H1 (cell line): Measurements from ENCODE around the gene DKK2.

Experiments
- CHD1 ChIP-seq: IDR thresholded peaks from 2 replicates; pipeline ENCODE4 v1.6.1; 2012; ENCODE audit warnings: low read depth, low read length, improper control_type of control experiment
- CTCF ChIP-seq, 3 experiments: IDR thresholded peaks; 1 replicate in 2 of 3; 2 replicates in 1 of 3; pipeline versions ENCODE4 v1.5.1 to v1.6.1; 2011; ENCODE audit warnings: low read length in 3 of 3, mild to moderate bottlenecking in 3 of 3, inconsistent platforms in 2 of 3, low read depth in 1 of 3, moderate library complexity in 1 of 3; ENCODE audit not compliant: insufficient read depth in 1 of 3; ENCODE audit errors: control extremely low read depth in 1 of 3
- EGR1 ChIP-seq: IDR thresholded peaks from 2 replicates; pipeline ENCODE4 v1.6.1; 2011; ENCODE audit warnings: low read depth, low read length, borderline replicate concordance
- EZH2 ChIP-seq: fragments of 200-600 bp; sonication (generic); IDR thresholded peaks from 2 replicates; pipeline ENCODE4 v1.7.1; 2012; ENCODE audit warnings: low read depth, mild to moderate bottlenecking, moderate library complexity, low read length, inconsistent platforms; ENCODE audit not compliant: severe bottlenecking
- POLR2A ChIP-seq, 2 experiments: IDR thresholded peaks; 1 replicate in 1 of 2; 2 replicates in 1 of 2; pipeline ENCODE4 v1.6.1; 2011; ENCODE audit warnings: low read depth in 2 of 2, low read length in 2 of 2, mild to moderate bottlenecking in 2 of 2; ENCODE audit errors: control extremely low read depth in 1 of 2
- POLR2AphosphoS5 ChIP-seq: IDR thresholded peaks from 2 replicates; pipeline ENCODE4 v1.6.1; 2011; ENCODE audit warnings: low read depth, low read length
- RFX5 ChIP-seq: IDR thresholded peaks from 2 replicates; pipeline ENCODE4 v1.6.1; 2011; ENCODE audit warnings: low read depth, low read length, improper control_type of control experiment, borderline replicate concordance
- USF2 ChIP-seq: IDR thresholded peaks from 2 replicates; pipeline ENCODE4 v1.6.1; 2011; ENCODE audit warnings: low read length, improper control_type of control experiment
- YY1 ChIP-seq: IDR thresholded peaks from 2 replicates; pipeline ENCODE4 v1.6.1; 2011; ENCODE audit warnings: low read depth, mild to moderate bottlenecking, low read length

DNA sequence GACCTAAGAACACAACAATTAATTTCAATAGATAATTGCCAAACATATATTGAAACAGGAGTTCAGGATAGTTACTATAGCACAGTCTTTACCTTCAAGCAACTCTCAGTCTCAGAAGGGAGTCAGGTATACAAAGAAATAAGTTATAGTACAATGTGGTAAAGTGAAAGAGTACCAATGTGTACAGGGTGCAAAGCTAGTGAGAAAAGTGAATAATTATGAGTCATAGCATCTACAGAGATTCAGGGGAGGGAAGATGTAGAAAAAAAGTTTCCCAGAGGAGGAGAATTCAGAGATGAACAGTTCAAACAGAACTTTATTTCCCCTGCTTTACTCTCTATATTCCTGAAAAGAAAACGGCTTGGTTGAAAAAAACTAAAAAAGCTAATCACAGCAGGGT lies 22.7 kb upstream of the DKK2 start:
- TF ChIP-seq CTCF (IDR thresholded peaks at IDR 0.05; ENCODE audit: control extremely low read depth in 1 of 3, insufficient read depth in 1 of 3, low read depth in 1 of 3, low read length in 3 of 3) (no peak), POLR2A (IDR thresholded peaks at IDR 0.05; ENCODE audit: control extremely low read depth in 1 of 2, low read depth in 2 of 2, low read length in 2 of 2) (no peak), EZH2 (no peak), YY1 (no peak), USF2 (no peak), POLR2AphosphoS5 (no peak), RFX5 (no peak), EGR1 (no peak), CHD1 (no peak)
